ENCODE data around the gene PPARA. TPM values are rescaled to one million over a fixed set of nuclear protein-coding genes. Genes with fewer than 3 reads are reported as not detected.

The PPARA gene
- total RNA-seq, 4 donors from 2014 or later: 18.9 to 43.5 (median 27.2) TPM

DNA sequence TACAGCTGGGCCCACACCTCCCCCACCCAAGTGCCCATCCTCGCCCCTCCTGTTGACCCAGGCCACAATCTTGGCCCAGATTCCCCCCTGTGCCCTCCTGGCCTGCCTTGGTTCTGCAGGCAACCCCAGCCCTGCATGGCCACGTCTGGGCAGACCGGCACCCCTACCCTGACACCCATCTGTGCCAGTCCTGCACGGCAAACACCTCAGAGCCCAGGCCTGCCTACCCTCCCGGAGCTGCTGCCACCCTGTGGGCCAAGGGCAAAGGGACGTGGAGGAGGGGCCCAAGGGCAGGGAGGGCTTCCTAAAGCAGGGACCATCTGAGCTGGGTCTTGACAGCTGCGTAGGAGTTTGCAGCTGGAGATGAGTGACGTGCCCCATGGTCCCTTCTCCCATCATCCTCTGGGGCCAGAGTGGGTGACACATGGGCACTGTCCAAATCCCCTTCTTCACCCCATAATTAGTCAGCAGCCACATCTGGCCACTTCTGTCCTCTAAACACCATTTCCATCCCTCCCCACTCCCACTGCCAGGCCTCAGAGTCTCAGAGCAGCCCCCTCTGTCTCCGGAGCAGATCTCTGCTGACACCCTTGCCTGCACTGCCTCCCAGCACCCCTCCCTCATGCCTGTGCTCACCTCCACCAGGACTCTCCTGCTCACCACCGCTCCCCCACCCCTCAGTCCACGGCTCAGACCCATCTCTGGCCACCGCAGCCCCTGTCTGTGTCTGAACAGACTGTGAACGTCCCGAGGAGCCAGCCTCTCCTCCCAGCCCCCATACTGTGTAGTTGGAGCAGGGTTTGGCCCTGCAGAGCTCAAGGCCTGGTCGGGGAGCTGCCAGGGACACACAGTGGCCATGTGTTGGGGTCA lies 35.6 kb upstream of the PPARA start:
- Histone ChIP-seq H3K36me3 (peaks cover 0 to 36% (median 8%) of the 10 kb centered on the region in 3 donors), H3K9me3 (no peaks in the 10 kb centered on the region), H3K27me3 (no peaks in the 10 kb centered on the region), H3K4me1 (peaks cover 0 to 82% (median 32%) of the 10 kb centered on the region in 4 donors), H3K4me3 (no peak overlapping the region), H3K27ac (peak overlapping the region; percentile 53 to 88 (median 72))
- DNase-seq (ENCODE audit: low spot score in 2 of 2): no peak
- no peak for TF ChIP-seq POLR2A (IDR thresholded peaks at IDR 0.05)
- TF ChIP-seq CTCF (IDR thresholded peaks at IDR 0.05): peak in 2 of 5 experiments; percentile 10 to 35
- whole genome bisulfite sequencing, 2 donors: 40 to 45% methylated on average over 13 to 14 of the region's 15 CpGs

DNA sequence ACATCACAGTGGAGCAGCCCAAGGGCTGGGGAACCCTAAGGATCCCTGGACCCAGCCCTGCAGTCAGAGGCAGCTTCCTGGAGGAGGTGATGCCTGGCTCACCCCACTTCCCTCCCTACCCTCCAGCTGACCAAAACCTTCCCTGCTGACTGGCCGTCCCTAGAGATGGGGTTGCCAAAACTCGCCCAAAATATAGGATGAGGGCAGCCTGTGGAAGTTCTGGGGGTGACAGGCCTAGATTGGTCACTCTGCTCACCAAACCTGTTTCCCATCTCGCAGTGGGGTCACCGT lies 35.0 kb upstream of the PPARA start:
- no peaks in the 10 kb centered on the region for H3K9me3 ChIP-seq
- no peak for DNase-seq (ENCODE audit: low spot score in 2 of 2)
- no peak overlapping the region for H3K4me3 ChIP-seq
- no peaks in the 10 kb centered on the region for H3K27me3 ChIP-seq
- WGBS, 2 donors: 73 to 82% methylated on average over 4 of the region's 4 CpGs
- no peak for TF ChIP-seq POLR2A (IDR thresholded peaks at IDR 0.05)
- TF ChIP-seq CTCF (IDR thresholded peaks at IDR 0.05): no peak
- TF ChIP-seq EP300 (IDR thresholded peaks at IDR 0.05): no peak
- H3K4me1 ChIP-seq: peaks cover 0 to 82% (median 29%) of the 10 kb centered on the region in 4 donors
- H3K36me3 ChIP-seq: peaks cover 0 to 30% (median 3%) of the 10 kb centered on the region in 3 donors
- H3K27ac ChIP-seq: peak overlapping the region; percentile 53 to 88 (median 72)

- no peaks in the 10 kb centered on the region for H3K9me3 ChIP-seq
- WGBS, 2 donors: 29 to 34% methylated on average over 12 to 23 of the region's 23 CpGs
- TF ChIP-seq POLR2A (IDR thresholded peaks at IDR 0.05) (no peak), CTCF (IDR thresholded peaks at IDR 0.05) (no peak), EP300 (IDR thresholded peaks at IDR 0.05) (no peak)
- H3K36me3 ChIP-seq: peaks cover 0 to 24% (median under 1%) of the 10 kb centered on the region in 3 donors
- no peak overlapping the region for H3K4me3 ChIP-seq
- DNase-seq (ENCODE audit: low spot score in 2 of 2): no peak
- H3K27ac ChIP-seq: peak overlapping the region; percentile 53 to 88 (median 72)
- peaks cover 0 to 81% (median 23%) of the 10 kb centered on the region in 4 donors for H3K4me1 ChIP-seq
- no peaks in the 10 kb centered on the region for H3K27me3 ChIP-seq
These were observed 34.4 kb upstream of the PPARA start for GRCh38 chr22:46115755-46116490.

GRCh38 chr22:46116491-46116958 lies 33.8 kb upstream of the PPARA start:
- peak; percentile 95 to 97 for DNase-seq (ENCODE audit: low spot score in 2 of 2)
- Histone ChIP-seq H3K4me3 (no peak overlapping the region), H3K9me3 (no peaks in the 10 kb centered on the region), H3K36me3 (peaks cover 0 to 21% (median 0%) of the 10 kb centered on the region in 3 donors), H3K27ac (peak overlapping the region; percentile 53 to 88 (median 72)), H3K27me3 (no peaks in the 10 kb centered on the region), H3K4me1 (peaks cover 0 to 77% (median 20%) of the 10 kb centered on the region in 4 donors)
- WGBS, 2 donors: 7% methylated on average over 23 of the region's 28 CpGs; no CpG with 5 or more reads in 1 of the 2 donors
- TF ChIP-seq EP300 (IDR thresholded peaks at IDR 0.05): peak in 1 of 2 donors; percentile 51
- peak; percentile 93 to 99 (median 98) for TF ChIP-seq CTCF (IDR thresholded peaks at IDR 0.05)
- TF ChIP-seq POLR2A (IDR thresholded peaks at IDR 0.05): no peak
